GM19463 (cell line): Measurements from ENCODE around the gene RUVBL1.
A peak's percentile ranks its signal among the peaks of the same experiment; 100 is the strongest.

ENCODE experiments used
- ATAC-seq: cut with Tn5 transposase; IDR thresholded peaks from one replicate; pipeline ENCODE4 v1.9.1; 2021; ENCODE audit warnings: mild to moderate bottlenecking, moderate library complexity; ENCODE audit not compliant: unreplicated experiment

Gene RUVBL1

GRCh38 chr3:128083980-128084674 is 39.5 kb downstream of the RUVBL1 start:
- no peak for ATAC-seq

DNA sequence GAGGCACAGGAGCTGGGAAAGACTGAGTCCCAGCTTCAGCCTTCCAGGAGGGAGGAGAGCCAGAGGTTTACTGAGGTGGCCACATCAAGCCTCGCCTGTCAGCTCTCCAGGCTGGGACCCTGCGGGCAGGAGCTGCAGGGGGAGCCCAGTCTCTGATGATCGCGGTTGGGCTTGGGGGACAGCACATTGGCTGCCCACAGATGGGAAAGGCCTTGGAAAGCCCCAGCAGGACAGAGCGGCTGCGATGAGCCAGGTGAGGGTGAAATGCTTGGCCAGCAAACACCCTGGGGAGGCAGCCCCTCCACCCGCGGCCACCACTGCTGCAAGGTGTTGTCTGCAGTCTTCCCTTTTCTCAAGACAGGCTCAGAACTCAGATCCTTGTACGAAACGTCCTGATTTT is 40.2 kb downstream of the RUVBL1 start:
- no peak for ATAC-seq

DNA sequence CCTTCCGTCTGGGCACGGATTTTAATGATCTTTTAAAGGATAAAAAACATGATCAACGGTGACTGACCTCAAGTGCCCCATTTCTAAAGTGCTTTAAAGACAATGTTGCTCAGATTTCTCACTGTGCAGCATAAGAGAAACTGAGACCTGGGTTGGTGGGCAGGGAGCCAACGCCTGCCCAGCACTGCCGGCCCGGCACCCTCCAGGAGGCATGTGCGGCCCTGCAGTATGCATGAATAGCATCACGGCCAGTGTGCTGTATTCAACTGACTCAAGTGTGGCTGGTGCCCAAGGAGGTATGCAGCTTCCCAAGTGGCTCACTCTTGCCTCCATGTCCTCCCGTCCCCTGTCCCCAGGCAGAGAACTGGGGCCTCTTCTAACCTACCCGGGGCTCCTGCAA is 41.1 kb downstream of the RUVBL1 start:
- no peak for ATAC-seq

- no peak for ATAC-seq
Observed at GRCh38 chr3:128081846-128082245, 41.8 kb downstream of the RUVBL1 start.

DNA sequence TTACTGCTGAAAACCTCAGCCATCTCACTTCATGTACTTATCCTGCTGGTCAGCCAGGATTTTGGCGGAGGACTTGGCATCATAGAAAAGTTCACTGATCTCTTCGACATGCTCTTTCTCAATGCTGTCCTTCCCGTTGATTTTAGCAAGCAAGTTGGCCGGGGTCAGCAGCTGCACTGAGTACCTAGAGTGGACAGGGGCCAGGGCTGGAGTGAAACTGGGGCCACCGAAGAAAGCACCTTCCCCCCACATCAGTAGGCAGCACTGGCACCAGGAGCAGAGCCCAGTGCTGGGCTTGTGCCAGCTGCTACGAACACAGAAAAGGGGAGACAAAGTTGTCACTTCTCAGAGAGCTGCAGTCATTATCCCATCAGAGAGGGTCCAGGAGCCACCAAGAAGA is 42.4 kb downstream of the RUVBL1 start:
- ATAC-seq, result no peak

GRCh38 chr3:128080323-128081080 is 43.1 kb downstream of the RUVBL1 start:
- no peak for ATAC-seq

DNA sequence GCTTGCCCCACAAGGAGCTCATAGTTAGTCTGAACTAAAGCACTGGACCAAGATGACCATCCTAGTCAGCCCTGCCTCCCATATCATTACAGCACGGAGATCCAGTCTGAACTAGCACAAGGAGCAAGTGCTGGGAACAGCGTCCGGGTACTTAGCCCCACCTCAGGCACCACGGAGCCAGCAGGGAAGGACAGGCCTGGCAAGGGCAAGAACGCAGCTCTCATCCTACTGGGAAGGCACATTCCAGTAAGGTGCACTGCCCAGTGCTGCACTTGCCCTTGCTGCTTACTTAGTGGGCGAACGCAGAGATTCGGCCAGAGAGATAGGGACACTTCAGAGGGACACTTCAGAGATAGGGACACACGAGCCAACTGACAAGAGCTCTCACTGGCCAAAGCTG is 43.8 kb downstream of the RUVBL1 start:
- ATAC-seq, result no peak

DNA sequence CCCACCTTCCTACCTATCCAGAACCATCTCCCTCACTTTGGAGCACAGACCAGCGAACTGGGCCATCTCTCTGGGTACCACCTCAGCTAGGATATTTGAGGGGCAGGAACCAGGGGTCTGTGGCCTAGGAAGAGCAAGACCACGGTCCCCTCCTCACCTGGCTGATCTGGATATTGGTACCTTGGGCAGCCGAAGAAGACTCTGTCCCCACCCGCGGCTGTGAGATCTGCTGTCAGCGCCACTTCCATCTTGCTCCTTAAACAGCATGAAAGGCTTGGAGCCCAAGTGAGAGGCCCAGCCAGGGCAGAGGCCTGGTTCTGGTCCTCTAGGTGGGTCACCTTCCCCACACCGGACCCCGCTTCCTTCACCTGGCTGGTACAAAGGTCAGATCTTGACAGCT is 44.7 kb downstream of the RUVBL1 start:
- no peak for ATAC-seq

DNA sequence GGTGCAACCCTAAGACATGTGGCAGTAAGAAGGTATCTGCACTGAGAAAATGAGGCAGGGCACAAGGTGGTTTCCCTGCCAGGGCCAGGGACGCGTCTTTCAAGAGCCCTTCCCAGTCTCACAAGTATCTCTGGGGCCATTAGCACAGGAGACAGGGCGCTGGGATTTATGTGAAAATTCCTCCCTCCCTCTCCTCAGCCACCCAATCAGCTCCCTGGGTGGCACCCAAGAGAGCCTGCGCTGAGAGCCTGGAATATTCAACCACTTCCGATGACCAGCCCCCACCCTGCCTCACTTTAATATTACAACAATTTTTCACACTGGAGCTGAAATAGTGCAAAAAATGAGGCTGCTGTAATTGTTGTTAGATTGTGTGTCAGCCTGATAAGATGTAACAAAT is 45.3 kb downstream of the RUVBL1 start:
- ATAC-seq, result no peak

GRCh38 chr3:128077665-128078064 is 45.9 kb downstream of the RUVBL1 start:
- no peak for ATAC-seq

- ATAC-seq, result no peak
Observed at GRCh38 chr3:128077202-128077624, 46.4 kb downstream of the RUVBL1 start.

DNA sequence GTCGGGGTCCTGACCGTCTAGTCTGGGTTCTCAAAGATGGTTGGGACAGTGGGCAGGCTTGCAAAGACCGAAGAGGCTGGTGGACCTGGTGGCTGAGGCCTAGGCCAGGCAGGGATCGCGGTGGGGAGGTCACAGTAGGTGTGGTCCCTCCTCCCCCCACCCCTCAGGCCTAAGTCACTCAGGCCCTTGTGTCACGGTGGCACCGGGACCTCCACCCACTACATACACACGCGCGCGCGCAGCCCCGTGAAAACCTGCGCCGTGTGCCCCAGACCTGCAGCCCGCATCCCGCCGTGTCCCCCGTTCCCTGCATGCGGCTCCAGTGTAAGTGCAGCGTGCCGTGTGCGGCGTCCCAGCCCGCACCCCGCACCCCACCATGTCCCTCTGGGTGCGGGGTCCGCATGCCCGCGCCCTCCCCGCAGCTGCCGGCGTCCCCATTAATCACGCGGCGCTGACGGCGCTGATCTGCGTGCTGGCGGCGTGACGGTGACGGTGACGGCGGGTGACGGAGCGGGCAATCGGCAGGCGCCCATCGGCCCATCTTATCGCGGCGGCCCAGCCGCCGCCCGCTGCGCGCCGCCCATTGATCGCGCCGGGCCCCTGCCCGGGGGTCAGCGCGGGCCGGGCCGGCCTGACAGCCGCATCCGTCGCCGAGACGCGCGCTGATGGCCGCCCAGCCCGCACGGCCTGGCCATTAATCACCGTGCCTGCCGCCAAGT is 47.0 kb downstream of the RUVBL1 start:
- ATAC-seq, result no peak

DNA sequence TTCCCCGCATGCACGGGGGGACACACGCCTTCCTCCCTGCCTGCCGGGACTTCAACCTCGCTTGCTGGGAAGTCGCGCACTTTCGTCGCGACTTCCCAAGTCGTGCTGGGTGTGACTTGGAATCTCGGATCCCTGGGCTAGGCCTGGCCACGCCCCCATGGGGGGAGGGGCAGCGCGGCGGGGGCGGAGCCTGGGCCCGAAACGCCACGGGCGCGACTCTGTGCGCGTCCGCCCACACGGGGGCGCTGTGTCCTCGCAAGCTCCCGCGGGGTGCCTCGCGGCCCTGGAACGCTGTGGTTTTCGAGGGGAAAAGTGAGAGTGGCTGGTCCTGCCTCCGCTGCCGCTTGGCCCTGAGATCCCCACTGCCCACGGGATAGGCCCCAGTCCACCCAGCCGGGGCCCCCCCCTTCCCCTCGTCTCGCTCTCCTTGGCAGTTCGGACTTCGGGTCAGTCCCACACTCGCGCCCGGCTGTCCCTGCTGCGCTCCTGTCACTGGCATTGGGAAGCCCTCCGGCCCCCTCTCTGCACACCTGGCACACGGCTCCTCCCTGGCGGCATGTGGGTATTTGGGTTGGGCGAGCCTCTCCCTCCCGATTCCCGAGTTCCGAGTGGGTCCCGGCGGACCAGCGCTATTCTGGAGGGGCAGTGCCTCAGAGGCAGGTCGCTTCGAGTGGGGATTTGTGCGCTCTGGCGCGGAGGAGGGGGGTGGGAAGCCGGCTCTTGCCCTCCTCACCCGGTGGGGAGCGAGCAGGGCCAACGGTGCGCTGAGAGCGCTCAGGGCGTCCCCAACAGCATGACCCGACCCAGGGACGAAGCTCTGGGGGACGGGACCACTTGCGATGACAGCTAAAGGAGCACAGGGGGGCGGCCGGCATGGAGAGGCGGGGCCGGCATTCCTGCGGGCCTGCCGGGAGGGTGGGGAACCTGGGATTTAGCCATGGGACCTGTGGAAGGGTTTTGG is 47.8 kb downstream of the RUVBL1 start:
- peak; percentile 74 for ATAC-seq

- no peak for ATAC-seq
Observed at GRCh38 chr3:128074851-128075521, 48.6 kb downstream of the RUVBL1 start.

GRCh38 chr3:128073807-128074206 is 49.8 kb downstream of the RUVBL1 start:
- no peak for ATAC-seq

DNA sequence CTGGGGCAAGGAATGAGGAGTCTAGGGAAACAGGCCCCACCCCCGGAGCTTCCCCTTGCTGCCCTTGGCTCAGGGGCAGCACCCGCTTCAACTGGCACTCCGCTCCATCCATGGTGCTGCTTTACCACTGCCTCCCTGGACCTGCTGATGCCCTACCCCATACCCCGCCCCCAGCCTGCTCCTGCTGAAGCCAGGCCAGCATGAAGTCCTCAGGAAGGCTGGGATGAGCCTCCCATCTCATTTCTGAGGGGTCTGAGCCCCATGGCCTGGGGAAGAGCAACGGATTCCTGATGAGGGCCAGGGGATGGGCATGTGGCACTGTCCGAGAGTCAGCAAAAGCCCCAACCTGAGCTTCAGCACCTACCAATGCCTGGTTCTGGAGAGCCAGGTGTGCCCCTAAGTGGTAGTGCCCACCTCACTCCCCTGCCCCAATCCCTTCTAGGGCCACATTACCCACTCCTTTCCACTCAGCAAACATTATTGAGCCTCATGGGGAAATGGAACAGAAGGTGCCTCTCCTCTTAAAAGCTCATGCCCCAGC is 50.4 kb downstream of the RUVBL1 start:
- ATAC-seq, result no peak

DNA sequence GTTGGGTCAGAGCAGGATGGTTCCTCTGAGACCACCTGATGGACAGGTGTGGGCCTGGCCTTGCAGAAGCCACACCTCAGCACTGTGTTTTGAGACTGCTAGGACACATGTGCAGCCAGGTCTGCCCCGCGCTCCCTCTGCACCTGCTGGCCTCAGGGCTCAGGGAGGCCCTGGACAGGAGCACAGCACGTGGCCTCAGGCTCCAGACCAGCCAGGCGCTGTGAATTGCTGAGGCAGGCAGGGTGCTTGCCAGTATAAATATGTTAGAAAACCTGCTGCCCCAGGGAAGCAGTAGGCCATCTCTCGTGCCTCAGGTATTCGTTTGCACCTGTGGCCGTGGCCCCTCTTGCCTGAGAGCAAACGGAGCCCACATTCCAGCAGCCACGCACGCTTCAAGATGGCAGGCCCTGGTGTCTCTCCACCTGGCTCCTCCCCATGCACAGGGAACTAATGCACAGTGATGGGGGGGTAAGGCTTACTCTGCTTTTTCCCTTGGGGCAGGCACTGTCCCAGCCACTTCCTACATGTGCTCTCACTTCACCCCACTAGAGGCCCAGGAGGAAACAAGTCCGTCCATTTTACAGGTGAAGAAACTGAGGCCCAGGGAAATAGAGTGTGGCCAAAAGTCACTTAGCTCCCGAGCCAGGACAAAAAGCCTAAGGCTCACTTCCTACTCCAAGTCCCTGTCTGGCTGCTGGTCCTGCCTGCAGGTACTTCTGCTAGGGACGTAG is 51.0 kb downstream of the RUVBL1 start:
- ATAC-seq, result no peak

DNA sequence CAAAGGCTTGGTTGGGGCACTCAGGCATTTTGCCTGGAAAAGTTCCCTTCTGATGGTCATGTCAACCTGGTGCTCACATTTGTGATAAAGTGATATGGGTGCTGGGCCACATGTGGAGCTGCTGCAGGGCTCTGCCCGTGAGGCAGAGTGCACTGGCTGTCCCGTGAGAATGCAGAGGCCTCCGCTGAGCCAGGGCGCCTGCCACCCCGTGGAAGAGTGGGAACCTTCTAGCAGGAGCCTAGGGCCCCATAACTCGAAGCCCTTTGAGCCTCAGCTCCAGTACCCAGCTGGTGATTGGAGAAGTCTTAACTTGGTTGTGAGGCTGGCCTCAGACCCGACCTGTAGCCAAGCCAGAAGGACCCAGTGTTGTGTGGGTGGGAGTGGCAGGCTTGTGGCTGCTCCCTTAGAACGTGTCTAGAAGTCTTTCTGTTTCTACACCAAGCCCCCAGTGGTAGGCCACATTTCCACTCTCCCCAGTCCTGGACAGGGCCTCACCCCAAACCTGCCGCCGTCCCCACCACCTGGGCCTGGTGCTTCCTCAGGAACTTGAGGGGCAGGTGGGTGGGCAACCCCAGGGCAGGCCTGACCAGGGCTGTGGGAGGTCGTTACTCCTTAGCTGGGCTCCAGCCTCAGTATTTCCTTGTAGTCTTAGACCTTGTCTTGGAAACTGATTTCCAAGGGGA is 51.7 kb downstream of the RUVBL1 start:
- ATAC-seq, result no peak
